ENCODE measurements around the gene RNF130.

GRCh38 chr5:180077594-180078284 lies 6.2 kb upstream of the RNF130 start:
- no peak for TF ChIP-seq CTCF (IDR thresholded peaks at IDR 0.05)
- no peak for TF ChIP-seq ETV6 (CRISPR knock-in tag; IDR thresholded peaks at IDR 0.05)
- TF ChIP-seq PREB (CRISPR knock-in tag; IDR thresholded peaks at IDR 0.05; ENCODE audit: borderline replicate concordance), result no peak
- no peak for TF ChIP-seq ZSCAN18 (CRISPR knock-in tag; IDR thresholded peaks at IDR 0.05)
- no peak for TF ChIP-seq FOXJ3 (CRISPR knock-in tag; IDR thresholded peaks at IDR 0.05; ENCODE audit: borderline replicate concordance)
- TF ChIP-seq TEAD4 (CRISPR knock-in tag; IDR thresholded peaks at IDR 0.05), result no peak
- TF ChIP-seq NR2C2 (CRISPR knock-in tag; IDR thresholded peaks at IDR 0.05), result no peak
- no peak for TF ChIP-seq MAX (CRISPR knock-in tag; IDR thresholded peaks at IDR 0.05)
